ENCODE measurements around the gene KPNA1. TPM values are rescaled to one million over a fixed set of nuclear protein-coding genes. Genes with fewer than 3 reads are reported as not detected.
A peak's percentile ranks its signal among the peaks of the same experiment; 100 is the strongest.
"Not testable (repeated sequence)": the region's sequence is repeated elsewhere in the genome, so short reads cannot be mapped to it uniquely, and the experiment has no call there.

KPNA1 gene
- total and polyA plus RNA-seq, 2 of the 13 experiments (the other 11 are each of a cell fraction or from before 2014, with no cell fraction given) = 15.4 to 30.0 TPM

DNA sequence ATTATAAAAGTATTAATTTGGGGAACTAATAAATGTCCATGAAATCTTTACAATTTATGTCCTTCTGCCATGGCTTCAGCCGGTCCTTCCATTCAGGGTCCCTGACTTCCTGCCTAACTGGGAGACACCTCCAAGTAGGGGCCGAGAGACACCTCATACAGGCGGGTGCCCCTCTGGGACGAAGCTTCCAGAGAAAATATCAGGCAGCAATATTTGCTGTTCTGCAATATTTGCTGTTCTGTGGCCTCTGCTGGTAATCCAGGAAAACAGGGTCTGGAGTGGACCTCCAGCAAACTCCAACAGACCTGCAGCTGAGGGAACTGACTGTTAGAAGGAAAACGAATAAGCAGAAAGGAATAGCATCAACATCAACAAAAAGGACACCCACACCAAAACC, 70.2 kb downstream of the KPNA1 start:
- ATAC-seq; in situ Hi-C loops (cut with HindIII; ENCODE audit: extremely low pct_ligation_motif_present, low pct_unique_long_range_greater_than_20kb); H3K4me1 ChIP-seq (ENCODE audit: insufficient read depth, low read length); FAIRE-seq; intact Hi-C loops (cut with micrococcal nuclease; ENCODE audit: unreplicated experiment); H3K27me3 ChIP-seq (ENCODE audit: control insufficient read depth in 1 of 2, insufficient read depth in 2 of 2, low read length in 2 of 2); H3K4me3 ChIP-seq (replicated peaks in 1 of 3; ENCODE audit: insufficient read depth in 1 of 3, low read depth in 2 of 3, low read length in 3 of 3); H3K79me2 ChIP-seq (ENCODE audit: insufficient read depth, low read length); POLR2A ChIA-PET; H3K9me3 ChIP-seq (ENCODE audit: low read length); H3K27ac ChIP-seq (ENCODE audit: extremely low read length, insufficient read depth, low read length); BruUV-seq (replicated peaks); H2AFZ ChIP-seq (ENCODE audit: low read length); DNase-seq (ENCODE audit: low spot score); H4K20me1 ChIP-seq (ENCODE audit: insufficient read depth, low read length); CTCF ChIA-PET (ENCODE audit: low intra/inter-chr PET ratio, low total read pairs); H3K9ac ChIP-seq (ENCODE audit: insufficient read depth, low read depth, low read length); H3K4me2 ChIP-seq (ENCODE audit: low read depth, low read length): not testable (repeated sequence)
- peaks cover 2 to 42% of the 10 kb centered on the region in 2 experiments; a peak in 3 of 5 replicates for H3K36me3 ChIP-seq (replicated peaks in 1 of 2; ENCODE audit: control insufficient read depth in 1 of 2, insufficient read depth in 2 of 2, low read length in 2 of 2)
- TF ChIP-seq BCL6 (CRISPR knock-in tag; IDR thresholded peaks at IDR 0.05) = peak; percentile 46; the same call in 1 of the 2 replicates
- WGBS (ENCODE audit: low lambda C conversion rate) = 95% methylated on average over 5 of the region's 5 CpGs

DNA sequence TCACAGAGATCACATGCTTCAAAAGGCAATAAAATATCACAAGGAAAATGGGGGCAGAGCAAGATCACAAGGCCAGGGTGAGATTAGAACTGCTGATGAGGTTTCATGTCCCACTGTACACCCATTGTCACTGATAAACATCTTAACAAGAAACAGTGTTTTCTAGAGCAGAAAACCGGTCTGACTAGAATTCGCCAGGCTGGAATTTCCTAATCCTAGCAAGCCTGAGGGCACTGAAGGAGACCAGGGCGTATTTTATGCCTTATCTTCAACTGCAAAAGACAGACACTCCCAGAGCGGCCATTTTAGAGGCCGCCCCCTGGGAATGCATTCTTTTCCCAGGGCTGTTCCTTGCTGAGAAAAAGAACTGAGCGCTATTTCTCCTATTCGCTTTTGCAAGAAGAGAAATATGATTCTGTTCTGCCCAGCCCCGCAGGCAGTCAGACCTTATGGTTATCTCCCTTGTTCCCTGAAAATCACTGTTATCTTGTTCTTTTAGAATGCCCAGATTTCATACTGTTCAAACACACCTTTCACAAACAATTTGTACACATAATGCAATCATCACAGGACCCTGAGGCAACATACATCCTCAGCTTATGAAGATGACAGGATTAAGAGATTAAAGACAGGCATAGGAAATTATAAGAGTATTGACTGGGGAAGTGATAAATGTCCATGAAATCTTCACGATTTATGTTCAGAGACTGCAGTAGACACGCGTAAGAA, 70.8 kb downstream of the KPNA1 start:
- H3K9ac ChIP-seq (ENCODE audit: insufficient read depth, low read depth, low read length); H3K27ac ChIP-seq (ENCODE audit: extremely low read length, insufficient read depth, low read length); H3K4me3 ChIP-seq (replicated peaks in 1 of 3; ENCODE audit: insufficient read depth in 1 of 3, low read depth in 2 of 3, low read length in 3 of 3); H3K4me2 ChIP-seq (ENCODE audit: low read depth, low read length); H3K4me1 ChIP-seq (ENCODE audit: insufficient read depth, low read length); H3K9me3 ChIP-seq (ENCODE audit: low read length); POLR2A ChIA-PET; FAIRE-seq; BruUV-seq (replicated peaks); H3K79me2 ChIP-seq (ENCODE audit: insufficient read depth, low read length); H2AFZ ChIP-seq (ENCODE audit: low read length); H4K20me1 ChIP-seq (ENCODE audit: insufficient read depth, low read length); intact Hi-C loops (cut with micrococcal nuclease; ENCODE audit: unreplicated experiment); DNase-seq (ENCODE audit: low spot score); CTCF ChIA-PET (ENCODE audit: low intra/inter-chr PET ratio, low total read pairs); in situ Hi-C loops (cut with HindIII; ENCODE audit: extremely low pct_ligation_motif_present, low pct_unique_long_range_greater_than_20kb); ATAC-seq; H3K27me3 ChIP-seq (ENCODE audit: control insufficient read depth in 1 of 2, insufficient read depth in 2 of 2, low read length in 2 of 2): not testable (repeated sequence)
- WGBS (ENCODE audit: low lambda C conversion rate) = 98% methylated on average over 11 of the region's 11 CpGs
- H3K36me3 ChIP-seq (replicated peaks in 1 of 2; ENCODE audit: control insufficient read depth in 1 of 2, insufficient read depth in 2 of 2, low read length in 2 of 2) = peaks cover 2 to 42% of the 10 kb centered on the region in 2 experiments; a peak in 4 of 5 replicates

Data from HepG2 (cell line).